ENCODE data around the gene C2CD4A.
"Not testable (repeated sequence)": the region's sequence is repeated elsewhere in the genome, so short reads cannot be mapped to it uniquely, and the experiment has no call there.

C2CD4A gene

GRCh38 chr15:62066663-62067447, at the start of gene C2CD4A:
TSS of gene C2CD4A (plus strand) at chr15:62066977. CDS start at chr15:62067614, 637 bp downstream.
- no peak for DNase-seq (ENCODE audit: low spot score)

- DNase-seq (ENCODE audit: low spot score), result no peak
Measured at GRCh38 chr15:62020576-62021160, 46.1 kb upstream of the C2CD4A start.

- no peak for DNase-seq (ENCODE audit: low spot score)
Measured at GRCh38 chr15:62021991-62022600, 44.7 kb upstream of the C2CD4A start.

GRCh38 chr15:62026487-62027262, 40.1 kb upstream of the C2CD4A start:
- DNase-seq (ENCODE audit: low spot score), result no peak

- no peak for DNase-seq (ENCODE audit: low spot score)
Measured at GRCh38 chr15:62027263-62027565, 39.6 kb upstream of the C2CD4A start.

GRCh38 chr15:62027916-62028315, 38.9 kb upstream of the C2CD4A start:
- no peak for DNase-seq (ENCODE audit: low spot score)

GRCh38 chr15:62035256-62035924, 31.4 kb upstream of the C2CD4A start:
- DNase-seq (ENCODE audit: low spot score), result no peak

GRCh38 chr15:62046078-62046743, 20.6 kb upstream of the C2CD4A start:
- DNase-seq (ENCODE audit: low spot score), result no peak

GRCh38 chr15:62047282-62047827, 19.4 kb upstream of the C2CD4A start:
- no peak for DNase-seq (ENCODE audit: low spot score)

- not testable (repeated sequence) for DNase-seq (ENCODE audit: low spot score)
Measured at GRCh38 chr15:62048254-62048653, 18.5 kb upstream of the C2CD4A start.

- DNase-seq (ENCODE audit: low spot score), result no peak
Measured at GRCh38 chr15:62050115-62050514, 16.7 kb upstream of the C2CD4A start.

- DNase-seq (ENCODE audit: low spot score), result no peak
Measured at GRCh38 chr15:62051166-62051565, 15.6 kb upstream of the C2CD4A start.

GRCh38 chr15:62052713-62053112, 14.1 kb upstream of the C2CD4A start:
- no peak for DNase-seq (ENCODE audit: low spot score)

GRCh38 chr15:62053439-62054085, 13.2 kb upstream of the C2CD4A start:
- no peak for DNase-seq (ENCODE audit: low spot score)

- DNase-seq (ENCODE audit: low spot score), result no peak
Measured at GRCh38 chr15:62054979-62055378, 11.8 kb upstream of the C2CD4A start.

GRCh38 chr15:62057341-62057980, 9.3 kb upstream of the C2CD4A start:
- DNase-seq (ENCODE audit: low spot score), result no peak

GRCh38 chr15:62058327-62059028, 8.3 kb upstream of the C2CD4A start:
- no peak for DNase-seq (ENCODE audit: low spot score)

GRCh38 chr15:62059108-62059815, 7.5 kb upstream of the C2CD4A start:
- DNase-seq (ENCODE audit: low spot score), result no peak

- peak; percentile 62 for DNase-seq (ENCODE audit: low spot score)
Measured at GRCh38 chr15:62059816-62060112, 7.0 kb upstream of the C2CD4A start.
